GM12873 (cell line): ENCODE data around the gene LRRC53.

Experiments
- TF ChIP-seq, protein P1 (sequence below): IDR thresholded peaks from 2 replicates; pipeline ENCODE4 v1.5.1; 2012; ENCODE audit warnings: low read depth, mild to moderate bottlenecking, moderate library complexity, low read length, control low read depth; ENCODE audit not compliant: insufficient read depth; ENCODE audit errors: missing control alignments

LRRC53 gene

DNA sequence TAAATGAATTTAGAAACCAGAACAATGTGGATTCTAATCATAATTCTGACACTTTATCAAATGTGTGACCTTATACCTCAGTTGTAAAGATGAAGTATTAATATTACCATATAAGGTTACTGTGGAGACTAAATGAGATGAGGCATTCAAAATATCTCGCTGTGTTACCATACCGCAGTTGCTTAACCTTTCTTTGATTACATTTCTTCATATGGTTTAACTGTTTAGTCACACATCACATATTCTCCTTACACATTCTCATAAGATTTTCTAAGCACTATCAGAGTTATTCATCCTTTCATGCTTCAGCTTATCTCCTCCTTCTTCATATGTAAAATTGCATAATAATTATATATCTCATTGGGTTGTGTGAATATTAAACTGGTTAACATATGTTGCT lies 88.9 kb downstream of the LRRC53 start:
- TF ChIP-seq, protein P1, sequence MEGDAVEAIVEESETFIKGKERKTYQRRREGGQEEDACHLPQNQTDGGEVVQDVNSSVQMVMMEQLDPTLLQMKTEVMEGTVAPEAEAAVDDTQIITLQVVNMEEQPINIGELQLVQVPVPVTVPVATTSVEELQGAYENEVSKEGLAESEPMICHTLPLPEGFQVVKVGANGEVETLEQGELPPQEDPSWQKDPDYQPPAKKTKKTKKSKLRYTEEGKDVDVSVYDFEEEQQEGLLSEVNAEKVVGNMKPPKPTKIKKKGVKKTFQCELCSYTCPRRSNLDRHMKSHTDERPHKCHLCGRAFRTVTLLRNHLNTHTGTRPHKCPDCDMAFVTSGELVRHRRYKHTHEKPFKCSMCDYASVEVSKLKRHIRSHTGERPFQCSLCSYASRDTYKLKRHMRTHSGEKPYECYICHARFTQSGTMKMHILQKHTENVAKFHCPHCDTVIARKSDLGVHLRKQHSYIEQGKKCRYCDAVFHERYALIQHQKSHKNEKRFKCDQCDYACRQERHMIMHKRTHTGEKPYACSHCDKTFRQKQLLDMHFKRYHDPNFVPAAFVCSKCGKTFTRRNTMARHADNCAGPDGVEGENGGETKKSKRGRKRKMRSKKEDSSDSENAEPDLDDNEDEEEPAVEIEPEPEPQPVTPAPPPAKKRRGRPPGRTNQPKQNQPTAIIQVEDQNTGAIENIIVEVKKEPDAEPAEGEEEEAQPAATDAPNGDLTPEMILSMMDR, result no peak

DNA sequence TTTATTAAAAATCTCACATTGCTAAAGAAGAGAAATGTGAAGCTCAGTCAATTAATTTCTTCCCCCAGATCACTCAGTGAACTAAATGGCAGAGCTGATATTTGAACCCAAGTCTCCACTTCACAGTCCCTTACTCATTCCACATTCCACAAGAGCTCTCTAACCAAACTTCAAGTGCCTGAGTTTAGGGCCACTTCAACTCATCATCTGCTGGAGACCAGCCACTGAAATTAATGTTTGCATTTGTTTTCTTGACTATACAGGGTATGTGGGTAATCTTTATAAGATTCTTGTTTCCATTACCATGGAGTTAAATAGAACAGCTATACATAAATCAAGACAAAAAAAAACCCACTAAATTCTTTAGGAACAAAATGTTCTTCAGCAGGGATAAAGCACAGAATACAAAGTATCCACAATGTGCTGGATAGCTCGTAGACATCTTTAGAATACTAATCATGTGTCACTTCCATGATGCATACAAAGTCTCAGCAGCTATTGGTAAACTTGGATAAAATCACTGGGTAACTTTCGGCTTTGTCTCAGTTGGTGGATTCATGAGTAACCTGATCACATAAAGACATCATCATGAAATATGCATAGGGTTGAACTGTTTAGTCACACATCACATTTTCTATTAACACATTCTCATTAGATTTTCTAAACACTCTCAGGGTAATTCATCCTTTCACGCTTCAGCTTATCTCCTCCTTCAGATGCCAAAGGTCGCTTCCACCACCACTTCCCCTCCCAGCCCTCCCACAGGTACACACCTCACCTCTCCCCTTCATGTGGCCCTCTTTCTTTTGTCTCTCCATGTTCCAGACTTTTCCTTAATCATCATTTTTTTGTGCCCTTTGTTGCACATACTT lies 89.8 kb downstream of the LRRC53 start:
- TF ChIP-seq, protein P1, result no peak

DNA sequence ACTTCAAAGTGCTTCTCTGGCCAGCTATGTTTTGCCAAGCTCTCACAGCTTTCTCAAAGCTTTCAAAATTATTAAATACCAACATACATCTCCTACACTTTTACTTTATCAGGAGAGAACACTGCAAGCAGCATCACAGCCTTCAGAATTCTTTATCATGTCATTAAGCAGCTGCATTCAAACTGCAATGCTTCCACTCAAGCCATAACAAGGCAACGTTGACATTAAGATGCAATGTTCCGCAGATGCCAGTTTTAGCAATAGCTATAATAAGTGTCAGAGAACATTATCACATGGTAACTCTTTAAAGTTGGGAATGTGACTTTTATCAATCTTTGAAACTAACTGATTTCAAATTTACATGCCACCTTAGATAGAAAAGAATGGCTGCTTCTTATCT lies 91.9 kb downstream of the LRRC53 start:
- TF ChIP-seq, protein P1, result no peak
